KMS-11 (cell line): ENCODE results near the gene DLG1.

Experiments
- H2AFZ ChIP-seq: fragments of 200-600 bp; sonication (generic); 2 replicates; pipeline ENCODE4 v1.6.1; 2016; ENCODE audit warnings: antibody characterized with exemption, mixed run types, low read depth
- H3K27ac ChIP-seq: fragments of 200-600 bp; sonication (generic); 2 replicates; pipeline ENCODE4 v1.6.1; 2016; ENCODE audit warnings: mild to moderate bottlenecking, mixed run types
- H3K27me3 ChIP-seq: fragments of 200-600 bp; sonication (generic); 2 replicates; pipeline ENCODE4 v1.6.1; 2017; ENCODE audit warnings: mild to moderate bottlenecking, low read depth, mixed run types, moderate library complexity; ENCODE audit not compliant: insufficient read depth
- H3K36me3 ChIP-seq: fragments of 200-600 bp; sonication (generic); 2 replicates; pipeline ENCODE4 v1.6.1; 2017; ENCODE audit warnings: mild to moderate bottlenecking, mixed run types; ENCODE audit not compliant: insufficient read depth
- H3K4me1 ChIP-seq: fragments of 200-600 bp; sonication (generic); 2 replicates; pipeline ENCODE4 v1.6.1; 2016; ENCODE audit warnings: mild to moderate bottlenecking, low read depth, mixed run types; ENCODE audit not compliant: poor library complexity, severe bottlenecking
- H3K4me2 ChIP-seq: fragments of 200-600 bp; sonication (generic); 2 replicates; pipeline ENCODE4 v1.7.0; 2016; ENCODE audit warnings: mild to moderate bottlenecking, mixed run types
- H3K4me3 ChIP-seq: fragments of 200-600 bp; sonication (generic); IDR thresholded peaks from 2 replicates; pipeline ENCODE4 v1.6.1; 2017; ENCODE audit warnings: low read depth, low read length, mixed read lengths; ENCODE audit not compliant: insufficient read depth
- H3K79me2 ChIP-seq: fragments of 200-600 bp; sonication (generic); 2 replicates; pipeline ENCODE4 v1.6.1; 2016; ENCODE audit warnings: low read depth, mixed run types; ENCODE audit not compliant: insufficient read depth
- H3K9ac ChIP-seq: fragments of 200-600 bp; sonication (generic); 2 replicates; pipeline ENCODE4 v1.6.1; 2016; ENCODE audit warnings: mild to moderate bottlenecking, mixed run types
- H4K20me1 ChIP-seq: fragments of 200-600 bp; sonication (generic); 2 replicates; pipeline ENCODE4 v1.6.1; 2016; ENCODE audit warnings: mild to moderate bottlenecking, mixed run types; ENCODE audit not compliant: insufficient read depth
- CTCF ChIP-seq: fragments of 200-600 bp; sonication (generic); conservative IDR thresholded peaks from 2 replicates; pipeline ENCODE4 v1.6.1; 2017; ENCODE audit warnings: low read depth, mild to moderate bottlenecking, antibody characterized with exemption, low read length, moderate library complexity, mixed read lengths

DLG1 gene

DNA sequence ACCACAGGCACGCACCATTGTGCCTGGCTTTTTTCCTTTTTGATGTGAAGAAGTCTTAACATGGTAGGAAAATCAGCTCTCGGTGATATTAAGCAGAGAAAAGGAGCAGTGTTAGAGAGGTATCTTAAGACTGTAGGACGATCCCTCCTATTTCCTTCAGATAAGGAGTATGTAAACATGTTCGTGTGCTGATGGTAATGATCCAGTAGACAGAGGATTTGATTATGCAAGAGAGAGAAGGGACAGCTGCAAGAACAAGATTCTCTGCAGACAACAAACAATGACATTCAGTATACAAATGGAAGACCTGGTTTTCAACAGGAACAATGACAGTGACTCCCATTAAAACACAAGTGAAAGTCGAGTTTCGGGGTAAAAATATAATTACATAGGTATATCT lies 173.7 kb downstream of the DLG1 start:
- Histone ChIP-seq H3K4me2 (no peak overlapping the region), H3K4me1 (no peaks in the 10 kb centered on the region), H3K79me2 (no peaks in the 10 kb centered on the region), H3K27ac (no peak overlapping the region), H3K36me3 (no peaks in the 10 kb centered on the region), H3K4me3 (no peak overlapping the region), H2AFZ (no peak overlapping the region), H4K20me1 (no peaks in the 10 kb centered on the region), H3K9ac (no peak overlapping the region), H3K27me3 (no peaks in the 10 kb centered on the region)
- no peak for TF ChIP-seq CTCF

- H3K27me3 ChIP-seq: no peaks in the 10 kb centered on the region
- TF ChIP-seq CTCF: no peak
- peaks cover 5% of the 10 kb centered on the region for H3K4me1 ChIP-seq
- no peak overlapping the region for H3K27ac ChIP-seq
- H3K79me2 ChIP-seq: no peaks in the 10 kb centered on the region
- no peak overlapping the region for H3K4me3 ChIP-seq
- no peak overlapping the region for H3K4me2 ChIP-seq
- no peak overlapping the region for H3K9ac ChIP-seq
- no peaks in the 10 kb centered on the region for H4K20me1 ChIP-seq
- H2AFZ ChIP-seq: no peak overlapping the region
- no peaks in the 10 kb centered on the region for H3K36me3 ChIP-seq
Observed at GRCh38 chr3:197122394-197122793, 176.0 kb downstream of the DLG1 start.

GRCh38 chr3:197117114-197117513 lies 181.3 kb downstream of the DLG1 start:
- no peak overlapping the region for H3K4me3 ChIP-seq
- H3K4me1 ChIP-seq: peaks cover 20% of the 10 kb centered on the region
- H3K27me3 ChIP-seq: no peaks in the 10 kb centered on the region
- H3K79me2 ChIP-seq: no peaks in the 10 kb centered on the region
- H2AFZ ChIP-seq: no peak overlapping the region
- 0 out of 2 replicates have a peak, but pooled peaks cover 4% of the 10 kb centered on the region for H3K36me3 ChIP-seq
- H3K9ac ChIP-seq: no peak overlapping the region
- peak overlapping the region; percentile 10; the same call in 1 of the 2 replicates for H3K27ac ChIP-seq
- TF ChIP-seq CTCF: no peak
- H4K20me1 ChIP-seq: no peaks in the 10 kb centered on the region
- H3K4me2 ChIP-seq: peak overlapping the region; percentile 28; the same call in 1 of the 2 replicates

DNA sequence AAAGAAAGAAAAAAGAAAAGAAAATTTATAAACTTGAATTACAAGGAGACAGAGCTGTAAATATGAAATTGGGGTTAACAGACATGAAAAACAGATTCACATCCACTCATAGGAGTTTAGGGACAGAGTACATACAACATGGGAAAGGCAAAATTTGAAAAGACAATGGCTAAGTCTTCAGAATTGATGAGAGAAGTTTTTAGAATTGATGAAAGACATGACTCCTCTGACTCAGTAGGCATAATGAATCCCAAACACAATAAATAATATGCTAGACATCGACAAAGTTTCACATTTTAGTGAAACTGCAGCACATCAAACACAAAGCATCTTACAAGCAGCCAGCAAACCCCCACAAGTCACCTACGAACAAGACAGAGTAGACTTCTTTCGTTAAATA lies 184.4 kb downstream of the DLG1 start:
- Histone ChIP-seq H3K4me3 (no peak overlapping the region), H3K27ac (no peak overlapping the region), H3K79me2 (no peaks in the 10 kb centered on the region), H3K27me3 (no peaks in the 10 kb centered on the region), H3K4me1 (peaks cover 20% of the 10 kb centered on the region), H3K36me3 (0 out of 2 replicates have a peak, but pooled peaks cover 4% of the 10 kb centered on the region), H4K20me1 (no peaks in the 10 kb centered on the region), H3K9ac (no peak overlapping the region), H3K4me2 (no peak overlapping the region), H2AFZ (no peak overlapping the region)
- no peak for TF ChIP-seq CTCF
